H9 (cell line): Measurements from ENCODE around the gene ARMS2. TPM values are rescaled to one million over a fixed set of nuclear protein-coding genes. Genes with fewer than 3 reads are reported as not detected.

Experiments used
- DNase-seq: peaks from one replicate; pipeline ENCODE4 v3.0.0-alpha.2; 2017
- H2AFZ ChIP-seq: one replicate; pipeline ENCODE4 v1.6.1; 2013; ENCODE audit warnings: mild to moderate bottlenecking, low read length, control low read depth, moderate library complexity
- H2AK5ac ChIP-seq: 2 replicates; pipeline ENCODE4 v1.6.1; 2013; ENCODE audit warnings: low read length, control low read depth, mixed read lengths; ENCODE audit not compliant: insufficient read length
- H2BK120ac ChIP-seq: one replicate; pipeline ENCODE4 v1.6.1; 2013; ENCODE audit warnings: low read depth, mild to moderate bottlenecking, low read length, control low read depth, inconsistent platforms; ENCODE audit not compliant: poor library complexity, severe bottlenecking
- H2BK12ac ChIP-seq: 2 replicates; pipeline ENCODE4 v1.6.1; 2013; ENCODE audit warnings: low read length, control low read depth, mixed read lengths, low read depth; ENCODE audit not compliant: insufficient read length
- H2BK15ac ChIP-seq: 2 replicates; pipeline ENCODE4 v1.6.1; 2013; ENCODE audit warnings: low read depth, low read length, control low read depth
- H2BK20ac ChIP-seq: one replicate; pipeline ENCODE4 v1.6.1; 2013; ENCODE audit warnings: low read depth, mild to moderate bottlenecking, low read length, control low read depth, inconsistent platforms; ENCODE audit not compliant: poor library complexity, severe bottlenecking
- H2BK5ac ChIP-seq: 2 replicates; pipeline ENCODE4 v1.6.1; 2013; ENCODE audit warnings: low read length, control low read depth, mixed read lengths; ENCODE audit not compliant: insufficient read length
- H3K14ac ChIP-seq: 2 replicates; pipeline ENCODE4 v1.6.1; 2013; ENCODE audit warnings: low read length, control low read depth; ENCODE audit not compliant: insufficient read depth
- H3K18ac ChIP-seq: 2 replicates; pipeline ENCODE4 v1.6.1; 2013; ENCODE audit warnings: low read depth, mild to moderate bottlenecking, mixed read lengths, low read length, control low read depth; ENCODE audit not compliant: insufficient read length
- H3K23ac ChIP-seq: 2 replicates; pipeline ENCODE4 v1.6.1; 2013; ENCODE audit warnings: low read length, control low read depth, mixed read lengths, low read depth; ENCODE audit not compliant: insufficient read length
- H3K23me2 ChIP-seq: 2 replicates; pipeline ENCODE4 v1.6.1; 2013; ENCODE audit warnings: low read depth, mild to moderate bottlenecking, mixed read lengths, low read length, control low read depth; ENCODE audit not compliant: insufficient read length, poor library complexity, severe bottlenecking
- H3K27ac ChIP-seq: 2 replicates; pipeline ENCODE4 v1.5.1; 2013; ENCODE audit warnings: low read length, control low read depth, mixed read lengths, low read depth; ENCODE audit not compliant: insufficient read length
- H3K27me3 ChIP-seq: 2 replicates; pipeline ENCODE4 v1.6.1; 2013; ENCODE audit warnings: low read length, control low read depth, inconsistent platforms; ENCODE audit not compliant: insufficient read depth
- H3K4ac ChIP-seq: 2 replicates; pipeline ENCODE4 v1.6.1; 2013; ENCODE audit warnings: low read depth, mild to moderate bottlenecking, control low read depth, inconsistent platforms, low read length, moderate library complexity
- H3K4me1 ChIP-seq: 2 replicates; pipeline ENCODE4 v1.6.1; 2013; ENCODE audit warnings: low read length, control low read depth, inconsistent platforms; ENCODE audit not compliant: insufficient read depth
- H3K4me2 ChIP-seq: 2 replicates; pipeline ENCODE4 v1.6.1; 2013; ENCODE audit warnings: low read length, control low read depth, mixed read lengths; ENCODE audit not compliant: insufficient read length, insufficient read depth
- H3K56ac ChIP-seq: 2 replicates; pipeline ENCODE4 v1.6.1; 2013; ENCODE audit warnings: low read depth, mild to moderate bottlenecking, mixed read lengths, low read length, control low read depth; ENCODE audit not compliant: insufficient read length
- H3K79me1 ChIP-seq: 2 replicates; pipeline ENCODE4 v1.6.1; 2013; ENCODE audit warnings: low read depth, mild to moderate bottlenecking, moderate library complexity, low read length, control low read depth, inconsistent platforms; ENCODE audit not compliant: insufficient read depth, poor library complexity, severe bottlenecking
- H3K79me2 ChIP-seq: 2 replicates; pipeline ENCODE4 v1.6.1; 2013; ENCODE audit warnings: low read length, control low read depth, inconsistent platforms; ENCODE audit not compliant: insufficient read depth
- H3K9ac ChIP-seq: 2 replicates; pipeline ENCODE4 v1.6.1; 2013; ENCODE audit warnings: low read length, control low read depth, mixed read lengths; ENCODE audit not compliant: insufficient read length; ENCODE audit errors: extremely low read depth
- H3K9me3 ChIP-seq: one replicate; pipeline ENCODE4 v1.6.1; 2013; ENCODE audit warnings: low read depth, low read length, inconsistent platforms; ENCODE audit not compliant: control insufficient read depth
- H3T11ph ChIP-seq: one replicate; pipeline ENCODE4 v1.6.1; 2013; ENCODE audit warnings: mild to moderate bottlenecking, low read length, control low read depth, inconsistent platforms
- H4K20me1 ChIP-seq: one replicate; pipeline ENCODE4 v1.6.1; 2013; ENCODE audit not compliant: control insufficient read depth, insufficient read length, insufficient read depth
- H4K5ac ChIP-seq: 2 replicates; pipeline ENCODE4 v1.6.1; 2013; ENCODE audit warnings: low read depth, mild to moderate bottlenecking, mixed read lengths, low read length, control low read depth; ENCODE audit not compliant: insufficient read length
- H4K8ac ChIP-seq: replicated peaks from 2 replicates; pipeline ENCODE4 v1.6.1; 2013; ENCODE audit warnings: low read length, control low read depth, mixed read lengths, low read depth; ENCODE audit not compliant: insufficient read length
- H4K91ac ChIP-seq: 2 replicates; pipeline ENCODE4 v1.6.1; 2013; ENCODE audit warnings: low read depth, mild to moderate bottlenecking, moderate library complexity, mixed read lengths, low read length, control low read depth; ENCODE audit not compliant: insufficient read length
- H3K27ac Mint-ChIP-seq, 3 experiments: 2 replicates in 2 of 3; 3 replicates in 1 of 3; pipeline ENCODE4 v1.8.0; 2020 to 2021; ENCODE audit warnings: mixed read lengths in 3 of 3, mild to moderate bottlenecking in 1 of 3, moderate library complexity in 1 of 3
- H3K27me3 Mint-ChIP-seq: 2 replicates; pipeline ENCODE4 v1.8.0; 2021; ENCODE audit warnings: low read depth, mild to moderate bottlenecking, moderate library complexity, mixed read lengths
- H3K36me3 Mint-ChIP-seq, 3 experiments: 2 replicates in 2 of 3; 3 replicates in 1 of 3; pipeline ENCODE4 v1.8.0; 2020 to 2021; ENCODE audit warnings: low read depth in 3 of 3, mixed read lengths in 3 of 3; ENCODE audit not compliant: insufficient read depth in 1 of 3
- H3K4me1 Mint-ChIP-seq, 2 experiments: 2 replicates each; pipeline ENCODE4 v1.8.0; 2020; ENCODE audit warnings: mixed read lengths in 2 of 2
- H3K4me3 Mint-ChIP-seq, 2 experiments: 2 replicates in 1 of 2; 3 replicates in 1 of 2; pipeline ENCODE4 v1.8.0; 2020 to 2021; ENCODE audit warnings: mild to moderate bottlenecking in 2 of 2, mixed read lengths in 2 of 2, moderate library complexity in 1 of 2
- H3K9me3 Mint-ChIP-seq, 2 experiments: 2 replicates in 1 of 2; 3 replicates in 1 of 2; pipeline ENCODE4 v1.8.0; 2020; ENCODE audit warnings: mild to moderate bottlenecking in 2 of 2, mixed read lengths in 2 of 2, moderate library complexity in 1 of 2
- WGBS: extraction: QIAGEN DNeasy Blood & Tissue Kit; methylation state at CpG from one replicate; pipeline ENCODE4 v1.1.7; 2013; ENCODE audit warnings: missing lambda C conversion rate, low lambda C conversion rate, mixed read lengths; ENCODE audit not compliant: insufficient read length; ENCODE audit errors: extremely low coverage; 5-methylcytosine and 5-hydroxymethylcytosine counted together
- total RNA-seq: library from RNA; stranded (reverse); gene quantifications from 2 replicates; pipeline ENCODE4 v1.2.1, GENCODE V29; 2021
- TF ChIP-seq, protein P1 (sequence below): fragments of 200-600 bp; sonication (generic); conservative IDR thresholded peaks from 3 replicates; pipeline ENCODE4 v1.8.0; 2021; ENCODE audit warnings: antibody characterized with exemption, mild to moderate bottlenecking

ARMS2 gene
- total RNA-seq, 1 experiment from 2014 or later = not detected

DNA sequence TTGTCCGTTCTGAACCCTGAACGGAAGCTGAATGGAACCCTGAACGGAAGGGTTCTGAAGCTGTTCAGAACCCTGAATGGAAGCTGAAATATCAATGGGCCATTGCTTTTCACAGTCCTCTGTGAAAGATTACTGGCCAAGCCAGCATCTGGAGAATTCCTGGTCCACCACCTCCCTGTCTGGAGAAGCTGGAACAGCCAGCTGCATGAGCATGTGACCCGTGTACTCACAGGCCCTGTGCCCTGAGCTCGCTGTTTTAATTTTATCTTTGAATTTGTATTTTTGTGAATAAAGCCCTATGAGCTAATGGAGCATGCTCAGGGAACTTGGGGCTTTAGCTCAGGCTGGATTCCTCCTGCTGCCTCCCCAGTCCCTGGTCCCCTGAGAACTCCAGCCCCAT is 44.1 kb downstream of the ARMS2 start:
- H2BK12ac ChIP-seq = no peak overlapping the region
- no peaks in the 10 kb centered on the region for H3K27me3 ChIP-seq
- H2BK20ac ChIP-seq = no peak overlapping the region
- no peak overlapping the region for H2AK5ac ChIP-seq
- H3K4ac ChIP-seq = no peak overlapping the region
- H4K8ac ChIP-seq = no peak overlapping the region
- Mint-ChIP-seq H3K4me3 (no peak overlapping the region), H3K9me3 (no peaks in the 10 kb centered on the region), H3K4me1 (peaks cover 5 to 6% of the 10 kb centered on the region in 2 experiments), H3K27me3 (peaks cover 4% of the 10 kb centered on the region), H3K36me3 (peaks cover 0 to 1% (median 0%) of the 10 kb centered on the region in 3 experiments; a peak in 1 of 7 replicates), H3K27ac (no peak overlapping the region)
- H3K23ac ChIP-seq = no peak overlapping the region
- no peaks in the 10 kb centered on the region for H3K79me2 ChIP-seq
- no peak overlapping the region for H2BK120ac ChIP-seq
- DNase-seq = no peak
- no peaks in the 10 kb centered on the region for H3K9me3 ChIP-seq
- TF ChIP-seq, protein P1, sequence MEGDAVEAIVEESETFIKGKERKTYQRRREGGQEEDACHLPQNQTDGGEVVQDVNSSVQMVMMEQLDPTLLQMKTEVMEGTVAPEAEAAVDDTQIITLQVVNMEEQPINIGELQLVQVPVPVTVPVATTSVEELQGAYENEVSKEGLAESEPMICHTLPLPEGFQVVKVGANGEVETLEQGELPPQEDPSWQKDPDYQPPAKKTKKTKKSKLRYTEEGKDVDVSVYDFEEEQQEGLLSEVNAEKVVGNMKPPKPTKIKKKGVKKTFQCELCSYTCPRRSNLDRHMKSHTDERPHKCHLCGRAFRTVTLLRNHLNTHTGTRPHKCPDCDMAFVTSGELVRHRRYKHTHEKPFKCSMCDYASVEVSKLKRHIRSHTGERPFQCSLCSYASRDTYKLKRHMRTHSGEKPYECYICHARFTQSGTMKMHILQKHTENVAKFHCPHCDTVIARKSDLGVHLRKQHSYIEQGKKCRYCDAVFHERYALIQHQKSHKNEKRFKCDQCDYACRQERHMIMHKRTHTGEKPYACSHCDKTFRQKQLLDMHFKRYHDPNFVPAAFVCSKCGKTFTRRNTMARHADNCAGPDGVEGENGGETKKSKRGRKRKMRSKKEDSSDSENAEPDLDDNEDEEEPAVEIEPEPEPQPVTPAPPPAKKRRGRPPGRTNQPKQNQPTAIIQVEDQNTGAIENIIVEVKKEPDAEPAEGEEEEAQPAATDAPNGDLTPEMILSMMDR = no peak
- H3K23me2 ChIP-seq = no peaks in the 10 kb centered on the region
- H3K18ac ChIP-seq = no peak overlapping the region
- H4K91ac ChIP-seq = no peak overlapping the region
- H3K56ac ChIP-seq = no peak overlapping the region
- no peak overlapping the region for H3T11ph ChIP-seq
- no peaks in the 10 kb centered on the region for H4K20me1 ChIP-seq
- WGBS = no CpG with 5 or more reads among the region's 5 CpGs
- no peak overlapping the region for H4K5ac ChIP-seq
- no peak overlapping the region for H3K4me2 ChIP-seq
- H3K79me1 ChIP-seq = no peaks in the 10 kb centered on the region
- H2BK5ac ChIP-seq = no peak overlapping the region
- H3K27ac ChIP-seq = no peak overlapping the region
- no peak overlapping the region for H3K14ac ChIP-seq
- H2AFZ ChIP-seq = no peak overlapping the region
- H3K9ac ChIP-seq = no peak overlapping the region
- no peak overlapping the region for H2BK15ac ChIP-seq
- no peaks in the 10 kb centered on the region for H3K4me1 ChIP-seq
